ENCODE measurements around the gene FAM110D. TPM values are rescaled to one million over a fixed set of nuclear protein-coding genes. Genes with fewer than 3 reads are reported as not detected.

FAM110D gene
- total RNA-seq, 1 experiment from 2014 or later: 0.16 TPM

DNA sequence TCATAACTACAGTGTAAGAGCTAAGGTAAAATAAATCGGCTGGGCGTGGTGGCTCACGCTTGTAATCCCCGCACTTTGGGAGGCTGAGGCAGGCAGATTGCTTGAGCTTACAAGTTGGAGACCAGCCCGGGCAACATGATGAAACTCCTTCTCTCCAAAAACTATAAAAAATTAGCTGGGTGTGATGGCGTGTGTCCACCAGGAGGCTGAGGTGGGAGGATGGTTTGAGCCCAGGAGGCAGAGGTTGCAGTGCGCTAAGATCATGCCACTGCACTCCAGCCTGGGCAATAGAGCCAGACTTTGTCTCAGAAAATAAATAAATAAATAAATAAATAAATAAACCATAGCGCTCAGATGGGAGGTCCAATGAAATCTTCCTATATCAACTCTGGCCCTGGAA, 16.7 kb upstream of the FAM110D start:
- no peaks in the 10 kb centered on the region for H3K9me3 Mint-ChIP-seq (ENCODE audit: unreplicated experiment)
- Histone ChIP-seq H3K36me3 (ENCODE audit: control insufficient read depth, insufficient read depth, low read length) (no peaks in the 10 kb centered on the region), H3K4me3 (ENCODE audit: low read depth, low read length) (no peak overlapping the region), H3K27me3 (replicated peaks; ENCODE audit: control insufficient read depth, insufficient read depth, low read length) (no peaks in the 10 kb centered on the region), H3K9me3 (no peaks in the 10 kb centered on the region), H3K4me1 (no peaks in the 10 kb centered on the region)
- DNase-seq: no peak
- H3K4me1 Mint-ChIP-seq (ENCODE audit: low read depth, unreplicated experiment): no peaks in the 10 kb centered on the region
- no TSS peak for BruUV-seq (replicated peaks)
- ChIA-PET POLR2A (no interaction called here), CTCF (interaction anchor here (0.6 to 1.5 kb wide), 4 partner anchors 41 to 1651 kb away, joined by 3 to 4 read pairs (median 3); no protein-coding TSS in a partner anchor)
- no peaks in the 10 kb centered on the region for H3K36me3 Mint-ChIP-seq (ENCODE audit: insufficient read depth, unreplicated experiment)
- no peak overlapping the region for H3K27ac Mint-ChIP-seq (ENCODE audit: unreplicated experiment)
- TF ChIP-seq CTCF (IDR thresholded peaks at IDR 0.05; ENCODE audit: insufficient read depth in 1 of 2, low read depth in 1 of 2, low read length in 1 of 2, severe bottlenecking in 1 of 2, unreplicated experiment in 1 of 2): no peak
- no peak overlapping the region for H3K4me3 Mint-ChIP-seq (ENCODE audit: unreplicated experiment)
- H3K27me3 Mint-ChIP-seq (ENCODE audit: insufficient read depth, unreplicated experiment): no peaks in the 10 kb centered on the region
- intact Hi-C loops (cut with micrococcal nuclease; ENCODE audit: unreplicated experiment): no loop called here

GRCh38 chr1:26145041-26145959, 13.6 kb upstream of the FAM110D start:
- no TSS peak for BruUV-seq (replicated peaks)
- H3K36me3 ChIP-seq (ENCODE audit: control insufficient read depth, insufficient read depth, low read length): no peaks in the 10 kb centered on the region
- no peak overlapping the region for H3K4me3 ChIP-seq (ENCODE audit: low read depth, low read length)
- Mint-ChIP-seq H3K27me3 (ENCODE audit: insufficient read depth, unreplicated experiment) (no peaks in the 10 kb centered on the region), H3K4me1 (ENCODE audit: low read depth, unreplicated experiment) (no peaks in the 10 kb centered on the region), H3K4me3 (ENCODE audit: unreplicated experiment) (no peak overlapping the region), H3K27ac (ENCODE audit: unreplicated experiment) (no peak overlapping the region), H3K9me3 (ENCODE audit: unreplicated experiment) (no peaks in the 10 kb centered on the region), H3K36me3 (ENCODE audit: insufficient read depth, unreplicated experiment) (no peaks in the 10 kb centered on the region)
- POLR2A ChIA-PET: interaction anchor here (1.1 kb wide), 1 partner anchor 109 kb away, joined by 5 read pairs; no protein-coding TSS in a partner anchor
- CTCF ChIA-PET: interaction anchor here (0.5 to 2.7 kb wide), 26 partner anchors 9 to 1623 kb away, joined by 3 to 77 read pairs (median 5); partner anchors contain the start of genes CEP85, CNKSR1, PAFAH2 and PDIK1L
- H3K9me3 ChIP-seq: no peaks in the 10 kb centered on the region
- no peaks in the 10 kb centered on the region for H3K27me3 ChIP-seq (replicated peaks; ENCODE audit: control insufficient read depth, insufficient read depth, low read length)
- peak; percentile 83 to 84 for DNase-seq
- intact Hi-C loops (cut with micrococcal nuclease; ENCODE audit: unreplicated experiment): loop anchor here (1.0 kb wide), 3 partner anchors 16 to 110 kb away; no protein-coding TSS in a partner anchor
- H3K4me1 ChIP-seq: no peaks in the 10 kb centered on the region
- TF ChIP-seq CTCF (IDR thresholded peaks at IDR 0.05; ENCODE audit: insufficient read depth in 1 of 2, low read depth in 1 of 2, low read length in 1 of 2, severe bottlenecking in 1 of 2, unreplicated experiment in 1 of 2): peak; percentile 62 to 63

DNA sequence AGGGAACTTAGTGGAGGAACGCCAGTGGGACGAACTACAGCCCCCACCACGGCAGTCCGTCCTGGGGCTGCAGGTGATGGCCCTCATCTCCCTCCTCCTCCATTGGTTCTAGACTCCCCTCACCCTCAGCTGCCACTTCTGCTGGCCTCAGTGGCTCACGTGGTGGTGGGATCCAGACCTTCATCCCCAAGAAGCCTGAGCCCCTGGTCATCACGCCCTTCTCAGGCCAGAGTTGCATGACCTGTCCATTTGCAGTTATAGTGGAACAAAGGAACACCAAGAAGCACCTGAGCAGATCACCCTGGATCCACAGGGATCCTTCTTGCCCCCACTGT, 13.0 kb upstream of the FAM110D start:
- intact Hi-C loops (cut with micrococcal nuclease; ENCODE audit: unreplicated experiment): loop anchor here (1.0 kb wide), 3 partner anchors 15 to 111 kb away; no protein-coding TSS in a partner anchor
- Mint-ChIP-seq H3K4me1 (ENCODE audit: low read depth, unreplicated experiment) (no peaks in the 10 kb centered on the region), H3K27me3 (ENCODE audit: insufficient read depth, unreplicated experiment) (no peaks in the 10 kb centered on the region), H3K9me3 (ENCODE audit: unreplicated experiment) (no peaks in the 10 kb centered on the region), H3K4me3 (ENCODE audit: unreplicated experiment) (no peak overlapping the region), H3K27ac (ENCODE audit: unreplicated experiment) (no peak overlapping the region), H3K36me3 (ENCODE audit: insufficient read depth, unreplicated experiment) (no peaks in the 10 kb centered on the region)
- no peak for TF ChIP-seq CTCF (IDR thresholded peaks at IDR 0.05; ENCODE audit: insufficient read depth in 1 of 2, low read depth in 1 of 2, low read length in 1 of 2, severe bottlenecking in 1 of 2, unreplicated experiment in 1 of 2)
- Histone ChIP-seq H3K4me3 (ENCODE audit: low read depth, low read length) (no peak overlapping the region), H3K4me1 (no peaks in the 10 kb centered on the region), H3K36me3 (ENCODE audit: control insufficient read depth, insufficient read depth, low read length) (no peaks in the 10 kb centered on the region), H3K27me3 (replicated peaks; ENCODE audit: control insufficient read depth, insufficient read depth, low read length) (no peaks in the 10 kb centered on the region), H3K9me3 (no peaks in the 10 kb centered on the region)
- ChIA-PET CTCF (interaction anchor here (1.1 to 2.7 kb wide), 3 partner anchors 34 to 123 kb away, joined by 3 to 77 read pairs (median 6); no protein-coding TSS in a partner anchor), POLR2A (no interaction called here)
- BruUV-seq (replicated peaks): no TSS peak
- DNase-seq: no peak

Data from Caco-2 (cell line).